Large intestine (tissue), 3 donors: ENCODE data around the gene STK26. TPM values are rescaled to one million over a fixed set of nuclear protein-coding genes. Genes with fewer than 3 reads are reported as not detected.

Experiments used
- DNase-seq, 2 donors: peaks; one replicate each; pipeline versions ENCODE4 v3.0.0 to v3.0.0-alpha.2; 2013
- H3K27ac ChIP-seq: one replicate; pipeline ENCODE4 v1.5.1; 2013; ENCODE audit warnings: low read length
- H3K27me3 ChIP-seq: 2 replicates; pipeline ENCODE4 v1.6.1; 2013; ENCODE audit warnings: low read length; ENCODE audit not compliant: control insufficient read depth, insufficient read depth
- H3K36me3 ChIP-seq: 2 replicates; pipeline ENCODE4 v1.6.1; 2013; ENCODE audit warnings: low read length; ENCODE audit not compliant: control insufficient read depth, insufficient read depth
- H3K4me1 ChIP-seq: one replicate; pipeline ENCODE4 v1.6.1; 2013; ENCODE audit warnings: low read length; ENCODE audit not compliant: control insufficient read depth, insufficient read depth
- H3K4me3 ChIP-seq: one replicate; pipeline ENCODE4 v1.5.1; 2013; ENCODE audit warnings: low read length
- H3K9me3 ChIP-seq: one replicate; pipeline ENCODE4 v1.6.1; 2013; ENCODE audit warnings: mild to moderate bottlenecking, low read depth, low read length, moderate library complexity; ENCODE audit not compliant: control insufficient read depth
- WGBS: methylation state at CpG from one replicate; pipeline ENCODE4 v1.1.5; 2013; ENCODE audit warnings: low lambda C conversion rate; ENCODE audit not compliant: insufficient coverage; 5-methylcytosine and 5-hydroxymethylcytosine counted together
- polyA plus RNA-seq: library from polyadenylated mRNA; unstranded; fragments of 120-200 nt; gene quantifications from one replicate; pipeline ENCODE4 v1.2.1, GENCODE V29; 2013

Gene STK26
- polyA plus RNA-seq, 1 donor, result 9.4 TPM

DNA sequence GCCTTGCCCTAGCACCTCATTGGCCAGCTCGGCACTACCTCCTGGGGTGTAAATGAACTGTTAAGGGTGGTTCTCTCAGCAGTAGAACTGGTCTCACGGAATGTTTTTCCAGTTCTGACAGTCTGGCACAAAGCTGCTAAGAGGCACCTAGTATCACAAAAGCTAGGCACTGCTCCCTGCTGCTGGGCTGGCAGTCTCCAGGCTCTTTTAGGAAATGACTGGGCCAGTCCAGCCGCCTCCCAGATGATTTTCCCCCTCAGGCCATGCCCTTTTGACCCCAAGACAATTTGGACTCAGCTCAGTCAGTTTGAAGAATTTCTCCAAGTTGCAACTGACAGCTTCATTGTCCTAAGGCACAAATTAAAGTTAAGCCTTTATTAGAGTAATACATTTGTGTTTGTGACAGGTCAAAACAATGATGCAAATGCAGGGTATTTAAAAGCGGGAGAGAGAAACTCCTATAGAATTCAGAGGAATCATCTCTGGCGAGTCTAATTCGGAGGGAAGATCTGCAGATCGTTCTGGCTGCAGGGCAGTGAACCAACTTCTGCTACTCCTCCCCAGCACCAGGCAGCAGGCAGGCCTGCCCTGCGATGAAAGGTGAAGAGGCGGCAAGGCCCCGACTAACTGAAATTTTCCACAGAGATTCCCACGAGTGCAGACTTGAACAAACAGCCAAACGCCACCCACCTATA, 96.9 kb downstream of the STK26 start:
- Histone ChIP-seq H3K27ac (no peak overlapping the region), H3K4me3 (no peak overlapping the region), H3K27me3 (no peaks in the 10 kb centered on the region), H3K9me3 (no peaks in the 10 kb centered on the region), H3K36me3 (no peaks in the 10 kb centered on the region), H3K4me1 (no peaks in the 10 kb centered on the region)
- DNase-seq, result no peak
- WGBS, result no CpG with 5 or more reads among the region's 12 CpGs

DNA sequence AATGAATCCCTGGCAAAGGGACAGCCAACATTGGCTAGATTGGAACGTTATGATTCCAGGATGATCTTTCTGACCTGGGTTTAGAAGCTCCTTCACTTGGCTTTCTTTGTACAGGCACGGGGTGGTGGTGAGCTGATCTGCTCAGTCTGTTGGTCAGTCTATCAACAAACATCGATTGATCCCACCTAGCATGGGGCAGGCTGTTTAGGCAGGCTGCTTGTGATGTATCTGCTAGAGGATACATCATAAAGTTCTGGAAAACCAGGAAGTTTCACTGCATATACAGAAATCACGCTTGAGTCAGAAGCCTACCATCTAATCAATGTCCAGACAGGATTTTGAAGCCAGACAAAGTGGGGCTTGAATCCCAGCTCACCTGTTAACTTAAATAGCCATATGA, 97.8 kb downstream of the STK26 start:
- Histone ChIP-seq H3K27ac (no peak overlapping the region), H3K27me3 (no peaks in the 10 kb centered on the region), H3K9me3 (no peaks in the 10 kb centered on the region), H3K4me3 (no peak overlapping the region), H3K36me3 (no peaks in the 10 kb centered on the region), H3K4me1 (no peaks in the 10 kb centered on the region)
- no peak for DNase-seq
- WGBS, result no CpG with 5 or more reads among the region's 4 CpGs

Other genes starting within 250 kb of the STK26 start
- not detected for gene FRMD7, start 104.7 kb downstream of the STK26 start, polyA plus RNA-seq
- 39.2 TPM for gene RAP2C, start 196.1 kb downstream of the STK26 start, polyA plus RNA-seq